ENCODE data around the gene HTR3B.

GRCh38 chr11:113989381-113989780 lies 84.8 kb downstream of the HTR3B start:
- TF ChIP-seq, protein P1, sequence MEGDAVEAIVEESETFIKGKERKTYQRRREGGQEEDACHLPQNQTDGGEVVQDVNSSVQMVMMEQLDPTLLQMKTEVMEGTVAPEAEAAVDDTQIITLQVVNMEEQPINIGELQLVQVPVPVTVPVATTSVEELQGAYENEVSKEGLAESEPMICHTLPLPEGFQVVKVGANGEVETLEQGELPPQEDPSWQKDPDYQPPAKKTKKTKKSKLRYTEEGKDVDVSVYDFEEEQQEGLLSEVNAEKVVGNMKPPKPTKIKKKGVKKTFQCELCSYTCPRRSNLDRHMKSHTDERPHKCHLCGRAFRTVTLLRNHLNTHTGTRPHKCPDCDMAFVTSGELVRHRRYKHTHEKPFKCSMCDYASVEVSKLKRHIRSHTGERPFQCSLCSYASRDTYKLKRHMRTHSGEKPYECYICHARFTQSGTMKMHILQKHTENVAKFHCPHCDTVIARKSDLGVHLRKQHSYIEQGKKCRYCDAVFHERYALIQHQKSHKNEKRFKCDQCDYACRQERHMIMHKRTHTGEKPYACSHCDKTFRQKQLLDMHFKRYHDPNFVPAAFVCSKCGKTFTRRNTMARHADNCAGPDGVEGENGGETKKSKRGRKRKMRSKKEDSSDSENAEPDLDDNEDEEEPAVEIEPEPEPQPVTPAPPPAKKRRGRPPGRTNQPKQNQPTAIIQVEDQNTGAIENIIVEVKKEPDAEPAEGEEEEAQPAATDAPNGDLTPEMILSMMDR (conservative IDR thresholded peaks at IDR 0.05 in 1 of 2, IDR thresholded peaks at IDR 0.05 in 1 of 2; ENCODE audit: extremely low read depth in 1 of 2, insufficient read depth in 1 of 2, low read depth in 1 of 2, low read length in 2 of 2) = no peak
- no peak for TF ChIP-seq EZH2 (IDR thresholded peaks at IDR 0.05; ENCODE audit: borderline replicate concordance, low read length)

All from mammary epithelial cell (primary cell).